ENCODE results near the gene RPL39L.

The RPL39L gene

GRCh38 chr3:187103251-187103650 is 36.0 kb downstream of the RPL39L start:
- TF ChIP-seq POLR2AphosphoS5 (IDR thresholded peaks at IDR 0.05; ENCODE audit: low read depth, low read length) (no peak), REST (IDR thresholded peaks at IDR 0.05; ENCODE audit: insufficient read depth in 1 of 2, low read depth in 2 of 2, low read length in 2 of 2) (no peak), FOXP2 (optimal IDR thresholded peaks at IDR 0.05; ENCODE audit: borderline replicate concordance, extremely low read depth, extremely low read length, insufficient read depth) (no peak), SIN3A (IDR thresholded peaks at IDR 0.05; ENCODE audit: borderline replicate concordance, insufficient read depth, low read length) (no peak), TAF1 (IDR thresholded peaks at IDR 0.05; ENCODE audit: borderline replicate concordance, insufficient read depth, low read length) (no peak)

GRCh38 chr3:187102073-187102634 is 37.1 kb downstream of the RPL39L start:
- TF ChIP-seq FOXP2 (optimal IDR thresholded peaks at IDR 0.05; ENCODE audit: borderline replicate concordance, extremely low read depth, extremely low read length, insufficient read depth) (no peak), REST (IDR thresholded peaks at IDR 0.05; ENCODE audit: insufficient read depth in 1 of 2, low read depth in 2 of 2, low read length in 2 of 2) (no peak), TAF1 (IDR thresholded peaks at IDR 0.05; ENCODE audit: borderline replicate concordance, insufficient read depth, low read length) (no peak), SIN3A (IDR thresholded peaks at IDR 0.05; ENCODE audit: borderline replicate concordance, insufficient read depth, low read length) (no peak), POLR2AphosphoS5 (IDR thresholded peaks at IDR 0.05; ENCODE audit: low read depth, low read length) (no peak)

GRCh38 chr3:187101184-187102072 is 37.9 kb downstream of the RPL39L start:
- no peak for TF ChIP-seq POLR2AphosphoS5 (IDR thresholded peaks at IDR 0.05; ENCODE audit: low read depth, low read length)
- TF ChIP-seq FOXP2 (optimal IDR thresholded peaks at IDR 0.05; ENCODE audit: borderline replicate concordance, extremely low read depth, extremely low read length, insufficient read depth), result no peak
- no peak for TF ChIP-seq TAF1 (IDR thresholded peaks at IDR 0.05; ENCODE audit: borderline replicate concordance, insufficient read depth, low read length)
- TF ChIP-seq SIN3A (IDR thresholded peaks at IDR 0.05; ENCODE audit: borderline replicate concordance, insufficient read depth, low read length), result no peak

- no peak for TF ChIP-seq SIN3A (IDR thresholded peaks at IDR 0.05; ENCODE audit: borderline replicate concordance, insufficient read depth, low read length)
- TF ChIP-seq POLR2AphosphoS5 (IDR thresholded peaks at IDR 0.05; ENCODE audit: low read depth, low read length), result no peak
- no peak for TF ChIP-seq FOXP2 (optimal IDR thresholded peaks at IDR 0.05; ENCODE audit: borderline replicate concordance, extremely low read depth, extremely low read length, insufficient read depth)
- no peak for TF ChIP-seq TAF1 (IDR thresholded peaks at IDR 0.05; ENCODE audit: borderline replicate concordance, insufficient read depth, low read length)
- no peak for TF ChIP-seq REST (IDR thresholded peaks at IDR 0.05; ENCODE audit: insufficient read depth in 1 of 2, low read depth in 2 of 2, low read length in 2 of 2)
Observed at GRCh38 chr3:187098923-187099512, 40.3 kb downstream of the RPL39L start.

GRCh38 chr3:187093320-187093719 is 46.0 kb downstream of the RPL39L start:
- no peak for TF ChIP-seq POLR2AphosphoS5 (IDR thresholded peaks at IDR 0.05; ENCODE audit: low read depth, low read length)
- no peak for TF ChIP-seq REST (IDR thresholded peaks at IDR 0.05; ENCODE audit: insufficient read depth in 1 of 2, low read depth in 2 of 2, low read length in 2 of 2)
- no peak for TF ChIP-seq SIN3A (IDR thresholded peaks at IDR 0.05; ENCODE audit: borderline replicate concordance, insufficient read depth, low read length)
- TF ChIP-seq TAF1 (IDR thresholded peaks at IDR 0.05; ENCODE audit: borderline replicate concordance, insufficient read depth, low read length), result no peak
- no peak for TF ChIP-seq FOXP2 (optimal IDR thresholded peaks at IDR 0.05; ENCODE audit: borderline replicate concordance, extremely low read depth, extremely low read length, insufficient read depth)
